Measurements from ENCODE around the gene CD200R1.
"Not testable (repeated sequence)": the region's sequence is repeated elsewhere in the genome, so short reads cannot be mapped to it uniquely, and the experiment has no call there.

CD200R1 gene

DNA sequence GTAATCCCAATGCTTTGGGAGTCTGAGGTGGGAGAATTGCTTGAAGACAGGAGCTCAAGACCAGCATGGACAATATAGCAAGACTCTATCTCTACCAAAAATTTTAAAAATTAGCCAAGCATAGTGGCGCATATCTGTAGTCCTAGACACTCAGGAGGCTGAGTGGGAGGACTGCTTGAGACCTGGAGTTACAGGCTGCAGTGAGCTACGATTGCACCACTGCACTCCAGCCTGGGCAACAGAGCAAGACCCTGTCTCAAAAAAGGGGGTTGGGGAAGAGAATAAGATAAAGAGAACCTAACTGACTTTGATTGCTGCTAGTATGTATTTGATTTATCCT is 755 bp downstream of the CD200R1 start:
- no peak for DNase-seq (ENCODE audit: low read depth in 3 of 3)

DNA sequence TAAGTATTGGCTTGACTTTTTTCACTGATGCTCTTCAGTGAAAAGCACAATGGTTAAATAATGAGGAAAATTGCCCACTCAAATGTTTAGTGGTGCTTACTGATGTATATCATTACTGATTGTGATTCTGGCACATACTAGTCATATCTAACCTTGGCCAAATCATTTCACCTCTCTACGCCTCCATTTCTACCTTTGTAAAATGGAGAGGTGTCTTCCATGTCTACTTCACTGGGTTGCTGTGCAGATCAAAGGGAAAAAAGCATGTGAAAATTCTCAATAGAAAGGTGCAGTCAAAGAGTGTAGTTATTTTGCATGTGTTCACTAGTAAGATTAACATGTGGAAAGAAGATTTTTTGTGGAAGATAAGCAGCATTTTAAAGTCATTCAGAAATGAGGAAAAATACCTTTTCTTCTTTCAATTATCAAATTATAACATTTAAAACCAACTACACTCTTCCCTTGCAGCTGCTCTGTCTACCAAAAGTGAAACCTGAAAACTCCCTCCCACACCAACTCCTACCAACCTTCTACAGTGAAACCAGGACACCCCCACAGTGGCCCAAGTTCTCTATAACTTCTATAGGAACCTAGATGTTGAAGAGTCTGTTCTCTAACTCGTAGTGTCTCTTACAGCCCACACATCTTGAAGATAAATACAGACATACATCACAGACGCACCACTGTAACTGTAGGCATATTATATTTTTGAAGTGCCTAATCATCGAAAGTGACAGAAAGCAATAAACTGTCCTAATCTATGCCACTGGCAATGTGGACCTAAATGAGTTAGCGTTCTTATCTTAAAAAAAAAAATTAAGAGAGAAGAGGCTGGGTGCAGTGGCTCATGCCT is 1.4 kb downstream of the CD200R1 start:
- DNase-seq (ENCODE audit: low read depth in 3 of 3), result peak in 2 of 3 donors; percentile 36 to 41

DNA sequence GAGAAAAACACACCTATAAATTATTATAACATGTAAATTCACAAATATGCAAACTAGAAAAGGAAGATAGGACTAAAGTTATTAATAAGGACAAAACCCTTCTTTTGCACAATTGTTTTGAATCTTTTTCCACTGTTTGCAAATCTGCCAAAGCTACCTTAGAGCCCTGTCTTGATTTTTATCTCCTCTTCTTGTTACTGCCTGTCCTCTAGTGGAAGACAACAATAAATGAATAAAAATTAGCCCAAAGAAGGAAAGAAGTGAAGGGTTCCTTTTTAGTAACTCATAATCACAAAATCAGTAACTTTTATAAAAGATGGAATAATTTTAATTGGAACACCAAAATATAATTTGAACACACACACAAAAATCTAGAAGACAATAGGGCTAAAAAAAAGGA is 2.7 kb downstream of the CD200R1 start:
- DNase-seq (ENCODE audit: low read depth in 3 of 3), result no peak

DNA sequence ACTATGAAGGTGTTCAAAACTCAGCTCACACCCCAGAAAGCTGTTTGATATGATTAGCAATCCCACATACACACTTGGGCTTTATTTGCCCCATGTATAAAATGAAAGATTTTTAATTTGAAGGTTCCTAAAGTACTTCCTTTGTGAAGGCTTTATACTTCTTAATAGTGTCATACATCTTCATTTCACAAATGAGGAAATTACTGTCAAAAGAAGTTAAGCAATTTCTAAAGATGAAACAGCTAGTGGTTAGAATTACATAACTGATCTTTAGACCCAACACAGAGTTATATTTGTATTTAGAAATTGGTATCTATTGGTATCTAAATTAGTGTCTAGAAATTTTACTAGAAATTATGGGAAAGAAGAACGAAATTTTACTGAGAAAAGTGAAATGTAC is 7.1 kb downstream of the CD200R1 start:
- DNase-seq (ENCODE audit: low read depth in 3 of 3), result no peak

DNA sequence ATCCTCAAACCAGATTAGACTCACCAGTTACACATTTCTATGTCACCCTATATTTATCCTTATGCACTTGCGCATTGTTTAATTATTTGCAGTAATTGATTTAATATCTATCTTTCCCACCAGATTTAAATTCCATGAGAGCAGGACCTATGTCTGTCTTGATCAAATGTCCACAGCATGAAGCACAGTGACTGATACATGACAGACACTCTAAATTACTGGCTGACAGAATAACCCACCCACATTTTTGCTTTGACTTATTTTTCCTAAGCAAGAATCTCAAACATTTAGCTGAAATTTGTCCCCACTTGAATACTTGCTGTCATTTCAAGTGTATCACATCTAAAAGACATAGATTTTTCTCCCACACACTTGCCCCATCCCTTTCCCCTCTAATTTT is 7.5 kb downstream of the CD200R1 start:
- no peak for DNase-seq (ENCODE audit: low read depth in 3 of 3)

DNA sequence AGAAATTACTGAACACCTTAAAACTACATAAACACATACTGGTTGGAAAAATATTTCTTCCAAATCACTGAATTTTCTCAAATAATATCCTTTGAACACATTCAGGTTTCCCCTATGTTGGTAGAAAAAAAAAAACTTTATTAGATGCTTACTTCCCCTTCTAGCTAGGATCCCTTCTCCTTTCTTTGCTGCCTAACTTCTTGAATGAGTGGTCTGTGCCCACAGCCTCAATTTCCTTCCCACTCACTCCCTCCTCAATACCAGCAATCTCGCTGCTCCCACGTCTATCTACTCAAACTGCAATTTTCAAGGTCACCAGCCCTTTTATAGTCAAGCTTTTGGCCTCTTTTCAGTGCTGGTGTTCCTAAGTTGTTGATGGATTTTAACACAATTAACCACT is 8.3 kb downstream of the CD200R1 start:
- no peak for DNase-seq (ENCODE audit: low read depth in 3 of 3)

DNA sequence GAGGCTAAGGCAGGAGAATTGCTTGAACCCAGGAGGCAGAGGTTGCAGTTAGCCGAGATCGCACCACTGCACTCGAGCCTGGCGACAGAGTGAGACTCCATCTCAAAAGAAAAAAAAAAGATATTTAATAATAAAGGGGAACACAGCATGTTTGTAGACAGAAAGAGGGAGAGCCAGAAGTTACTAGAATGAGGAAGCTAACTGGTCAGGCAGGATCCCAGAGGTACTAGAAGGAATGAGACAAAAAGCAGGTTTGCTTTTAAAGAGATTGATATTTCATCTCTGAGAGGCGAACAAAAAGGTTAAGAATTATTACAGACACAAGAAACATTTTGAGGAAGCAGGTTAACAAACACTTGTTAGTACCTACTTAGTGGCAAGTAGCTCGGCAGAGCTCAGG is 9.2 kb downstream of the CD200R1 start:
- no peak for DNase-seq (ENCODE audit: low read depth in 3 of 3)

DNA sequence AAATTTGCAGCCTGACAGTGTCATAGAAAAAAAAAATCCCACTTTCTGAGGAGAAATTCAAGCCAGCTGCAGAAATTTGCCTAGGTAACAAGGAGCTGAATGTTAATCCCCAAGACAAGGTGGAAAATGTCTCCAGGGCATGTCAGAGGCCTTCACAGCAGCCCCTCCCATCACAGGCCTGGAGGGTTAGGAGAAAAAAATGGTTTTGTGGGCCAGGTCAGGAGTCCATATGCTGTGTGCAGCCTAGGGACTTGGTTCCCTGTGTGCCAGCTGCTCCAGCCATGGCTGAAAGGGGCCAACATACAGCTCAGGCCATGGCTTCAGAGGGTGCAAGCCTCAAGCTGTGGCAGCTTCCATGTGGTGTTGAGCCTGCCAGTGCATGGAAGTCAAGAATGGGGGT is 11.2 kb downstream of the CD200R1 start:
- no peak for DNase-seq (ENCODE audit: low read depth in 3 of 3)

DNA sequence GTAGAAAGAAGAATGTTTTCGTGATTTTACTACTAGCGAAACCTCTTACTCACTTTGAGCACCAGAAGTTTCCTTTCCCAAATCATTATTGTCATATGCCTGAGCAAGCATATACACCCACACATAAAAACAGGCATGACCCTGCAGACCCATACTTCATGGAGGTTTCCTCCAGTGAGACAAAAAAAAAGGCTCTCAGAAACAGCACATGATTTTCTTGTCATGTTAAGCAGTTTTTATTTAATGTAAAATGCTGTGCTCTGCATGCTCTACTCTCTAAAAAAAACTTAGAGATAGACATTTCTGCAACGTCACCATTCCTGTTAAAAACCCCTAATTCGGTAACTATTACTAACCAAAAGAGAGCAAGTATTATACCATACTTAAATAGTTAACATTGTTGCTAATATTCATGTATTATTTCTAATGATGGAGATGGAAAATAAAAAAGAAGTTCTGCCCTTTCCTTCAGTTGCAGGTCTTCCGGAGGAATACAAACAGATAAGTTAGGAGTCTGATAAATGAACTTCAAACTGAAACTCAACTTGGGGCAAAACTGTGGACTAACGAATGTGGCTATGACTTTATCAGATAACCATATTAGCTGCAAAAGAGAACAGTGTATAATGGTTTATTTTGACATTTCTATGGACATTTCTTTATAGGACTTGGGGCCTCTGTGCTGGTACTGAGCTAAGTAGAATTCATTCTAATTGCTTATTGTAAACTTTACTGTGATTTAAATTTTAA is 15.9 kb downstream of the CD200R1 start:
- no peak for DNase-seq (ENCODE audit: low read depth in 3 of 3)

DNA sequence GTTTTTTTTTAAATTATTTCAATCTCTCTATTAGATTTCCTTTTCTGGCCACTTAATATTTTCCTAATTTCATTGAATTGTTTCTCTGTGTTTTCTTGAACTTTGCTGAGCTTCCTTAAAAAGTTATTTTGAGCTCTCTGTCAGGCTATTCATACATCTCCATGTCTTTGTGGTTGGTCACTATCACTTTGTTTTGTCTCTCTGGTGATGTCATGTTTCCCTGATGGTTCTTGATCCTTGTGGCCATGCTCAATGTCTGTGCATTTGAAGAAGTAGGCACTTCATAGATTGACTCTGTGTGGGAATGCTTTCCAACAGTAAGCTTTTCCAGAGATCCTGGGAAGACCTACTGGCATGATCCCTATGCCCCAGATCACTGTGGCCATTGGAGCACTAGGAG is 18.6 kb downstream of the CD200R1 start:
- DNase-seq (ENCODE audit: low read depth in 3 of 3), result no peak

DNA sequence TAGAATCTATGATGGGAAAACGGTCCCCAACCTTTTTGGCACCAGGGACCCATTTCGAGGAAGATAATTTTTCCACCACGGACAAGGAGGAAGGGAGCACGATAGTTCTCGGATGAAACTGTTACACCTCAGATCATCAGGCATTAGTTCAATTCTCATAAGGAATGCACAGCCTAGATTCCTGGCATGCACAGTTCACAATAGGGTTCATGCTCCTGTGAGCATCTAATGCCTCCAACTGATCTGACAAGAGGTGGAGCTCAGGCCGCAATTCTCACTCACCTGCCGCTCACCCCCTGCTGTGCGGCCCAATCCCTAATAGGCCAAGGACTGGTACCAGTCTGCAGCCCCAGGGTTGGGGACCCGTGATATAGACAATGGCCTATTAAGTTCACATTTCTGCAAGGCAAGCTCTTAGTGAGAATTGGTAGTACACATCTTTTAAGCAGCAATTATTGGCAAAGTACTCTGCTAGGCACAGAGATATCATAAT is 26.5 kb downstream of the CD200R1 start:
- no peak for DNase-seq (ENCODE audit: low read depth in 3 of 3)

DNA sequence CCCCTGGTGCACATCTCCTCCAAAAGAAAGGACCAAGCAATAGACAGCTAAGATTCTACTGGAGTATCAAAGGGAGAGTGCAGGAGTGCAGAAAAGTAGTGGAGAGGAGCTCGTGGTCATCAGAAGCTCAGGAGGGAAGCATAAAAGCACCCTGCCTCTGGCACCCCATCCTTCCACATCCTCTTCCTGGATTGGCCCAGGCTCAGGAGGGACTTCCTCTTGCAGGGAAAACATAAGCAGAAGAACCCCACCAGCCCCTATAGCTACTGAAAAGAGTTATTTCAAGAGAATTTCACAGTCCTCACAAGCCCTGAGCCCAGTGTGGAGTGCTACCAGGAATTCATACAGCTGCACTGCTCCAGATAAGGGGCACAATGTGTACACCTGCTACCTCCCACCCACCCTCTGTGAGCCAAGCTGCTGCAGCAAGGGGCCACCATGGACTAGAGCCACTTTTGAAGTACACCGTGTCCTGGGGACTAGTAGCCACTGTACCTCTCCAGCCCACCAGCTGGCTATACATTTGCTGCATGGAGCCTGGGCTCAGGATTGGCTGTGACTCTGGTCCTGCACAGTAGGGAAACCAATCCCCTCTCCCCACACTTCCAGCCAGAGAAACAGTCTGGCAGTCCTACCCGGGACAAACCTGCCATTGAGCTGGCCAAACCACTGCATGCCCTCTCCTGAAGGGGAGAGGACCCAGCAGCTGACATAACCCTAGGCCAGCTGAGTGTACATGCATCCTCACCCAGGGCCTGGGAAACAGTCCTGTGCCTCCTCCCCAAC is 43.0 kb downstream of the CD200R1 start:
- DNase-seq (ENCODE audit: low read depth in 3 of 3), result no peak

DNA sequence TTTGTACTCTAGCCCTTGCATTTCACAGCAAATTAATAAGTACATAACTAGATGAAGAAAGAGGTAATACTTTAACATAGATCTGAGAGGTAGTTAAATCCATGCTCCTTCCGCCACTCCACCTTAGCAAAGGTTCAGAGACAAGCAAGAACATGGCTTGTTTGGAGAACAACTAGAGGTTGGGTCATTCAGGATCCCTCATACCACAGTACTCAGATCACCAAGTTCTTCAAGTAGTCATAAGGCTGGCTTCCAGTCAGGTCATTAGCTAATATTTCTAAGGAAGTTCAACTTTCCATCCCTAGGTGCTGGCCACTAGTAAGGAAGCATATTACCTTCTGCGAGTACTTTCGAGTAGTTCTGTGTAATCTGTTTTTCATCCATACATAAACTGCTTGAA is 44.1 kb downstream of the CD200R1 start:
- DNase-seq (ENCODE audit: low read depth in 3 of 3), result no peak

DNA sequence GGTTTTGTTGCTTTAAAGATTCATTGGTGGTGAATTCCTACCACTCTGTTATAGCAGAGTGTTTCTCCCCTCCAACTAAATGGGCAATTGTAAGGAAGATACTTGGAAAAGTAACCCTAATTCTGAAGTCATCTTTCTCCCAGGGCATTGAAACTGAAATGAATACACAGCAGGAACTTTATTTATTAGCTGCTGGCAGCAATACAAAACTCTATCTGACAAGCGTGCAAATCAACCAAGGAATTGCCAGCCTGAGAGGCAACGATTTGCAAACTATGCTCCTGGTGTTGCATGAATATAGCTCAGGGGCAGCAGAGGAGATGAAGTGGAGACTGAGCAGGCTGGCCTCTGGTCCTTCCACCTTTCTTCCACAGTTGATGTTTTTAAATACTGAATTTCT is 48.9 kb downstream of the CD200R1 start:
- no peak for DNase-seq (ENCODE audit: low read depth in 3 of 3)

DNA sequence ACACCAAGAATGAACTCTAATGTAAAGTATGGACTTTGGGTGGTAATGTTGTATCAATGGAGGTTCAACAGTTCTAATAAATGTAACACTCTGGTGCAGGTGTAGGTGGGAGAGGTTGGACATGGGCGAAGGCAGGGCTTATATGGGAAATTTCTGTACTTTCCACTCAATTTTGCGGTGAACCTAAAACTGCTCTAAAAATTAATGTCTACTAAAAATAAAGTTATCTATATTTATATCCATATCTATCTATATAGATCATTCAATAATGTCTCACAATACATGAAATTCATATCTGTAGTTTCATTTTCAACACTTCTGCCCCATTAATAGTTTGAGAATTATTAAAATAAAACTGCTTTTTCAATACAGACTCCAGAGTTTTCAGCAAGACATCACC is 49.3 kb downstream of the CD200R1 start:
- DNase-seq (ENCODE audit: low read depth in 3 of 3), result no peak

DNA sequence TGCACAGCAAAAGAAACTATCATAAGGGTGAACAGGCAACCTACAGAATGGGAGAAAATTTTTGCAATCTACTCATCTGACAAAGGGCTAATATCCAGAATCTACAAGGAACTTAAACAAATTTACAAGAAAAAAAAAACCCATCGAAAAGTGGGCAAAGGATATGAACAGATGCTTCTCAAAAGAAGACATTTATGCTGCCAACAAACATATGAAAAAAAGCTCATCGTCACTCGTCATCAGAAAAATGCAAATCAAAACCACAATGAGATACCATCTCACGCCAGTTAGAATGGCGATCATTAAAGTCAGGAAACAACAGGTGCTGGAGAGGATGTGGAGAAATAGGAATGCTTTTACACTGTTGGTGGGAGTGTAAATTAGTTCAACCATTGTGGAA is 55.4 kb downstream of the CD200R1 start:
- not testable (repeated sequence) for DNase-seq (ENCODE audit: low read depth in 3 of 3)

DNA sequence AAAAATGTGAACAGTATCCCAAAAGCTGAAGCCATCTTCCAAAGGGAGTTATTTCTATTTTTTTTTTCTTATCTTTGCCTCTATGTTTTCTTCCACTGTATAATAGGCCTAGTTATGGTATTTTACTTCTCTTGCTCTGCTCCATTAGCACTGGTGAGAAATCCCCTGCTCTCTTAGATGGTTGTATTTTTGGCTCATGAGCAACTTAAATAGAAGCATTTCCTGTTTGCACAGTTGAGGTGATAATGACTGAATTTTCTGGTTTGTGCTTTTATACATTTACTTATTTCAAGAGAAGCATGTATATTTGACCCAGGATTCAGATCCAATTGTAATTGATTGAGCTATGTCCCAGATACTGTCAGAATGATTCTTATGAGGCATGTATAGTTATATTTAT is 66.7 kb downstream of the CD200R1 start:
- no peak for DNase-seq (ENCODE audit: low read depth in 3 of 3)

DNA sequence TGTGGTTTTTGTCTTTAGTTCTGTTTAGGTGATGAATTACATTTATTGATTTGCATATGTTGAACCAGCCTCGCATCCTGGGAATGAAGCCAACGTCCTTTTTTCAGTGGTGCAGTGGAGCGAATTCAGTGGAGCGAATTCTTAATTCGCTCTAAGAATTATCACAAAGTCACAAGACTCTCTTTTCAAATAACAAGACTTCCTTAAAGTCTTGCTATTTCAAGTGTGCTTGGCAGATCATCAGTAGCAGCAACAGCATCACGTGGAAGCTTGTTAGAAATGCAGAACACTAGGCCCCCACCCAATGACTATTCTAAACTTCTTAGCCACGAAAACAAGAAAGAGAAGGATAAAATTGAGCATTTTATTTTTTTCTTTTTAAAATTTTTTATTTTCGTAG is 70.1 kb downstream of the CD200R1 start:
- DNase-seq (ENCODE audit: low read depth in 3 of 3), result no peak

DNA sequence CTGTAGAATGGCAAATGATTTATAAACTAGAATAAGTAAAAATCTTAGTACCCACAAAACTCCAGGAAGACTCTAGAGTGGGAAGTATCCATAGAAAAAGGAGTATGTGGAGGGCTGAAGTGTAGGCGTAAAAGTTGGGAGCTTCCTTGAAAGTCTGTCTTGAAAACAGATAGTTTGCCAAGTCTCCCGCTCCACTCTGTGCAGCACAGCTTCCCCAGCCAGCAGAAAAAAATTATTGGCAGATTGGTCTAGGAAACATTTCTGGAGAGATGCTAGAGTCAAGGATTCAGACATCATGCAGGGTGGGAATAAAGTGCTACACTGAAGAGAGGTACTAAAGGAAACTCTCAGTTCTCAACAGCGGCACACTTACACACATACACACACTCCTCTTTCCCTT is 74.8 kb downstream of the CD200R1 start:
- no peak for DNase-seq (ENCODE audit: low read depth in 3 of 3)

DNA sequence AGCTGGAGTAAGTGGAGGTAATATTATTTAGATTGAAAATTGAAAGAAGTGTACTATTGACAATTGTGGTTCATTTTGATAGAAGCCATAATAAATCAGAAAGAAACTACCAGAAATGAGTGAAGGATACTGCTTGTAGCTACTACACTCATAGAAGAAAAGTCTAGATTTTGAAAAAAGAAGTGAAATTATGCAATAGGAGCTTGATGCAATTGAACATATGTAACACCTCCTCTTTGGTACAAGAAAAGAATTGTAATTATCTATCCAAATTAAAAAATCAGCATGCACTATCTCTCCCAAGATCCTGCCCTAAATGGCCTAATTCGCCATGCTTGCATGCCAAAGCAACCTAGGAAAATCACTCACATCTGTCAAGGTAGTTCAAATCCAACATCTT is 77.1 kb downstream of the CD200R1 start:
- DNase-seq (ENCODE audit: low read depth in 3 of 3), result no peak

DNA sequence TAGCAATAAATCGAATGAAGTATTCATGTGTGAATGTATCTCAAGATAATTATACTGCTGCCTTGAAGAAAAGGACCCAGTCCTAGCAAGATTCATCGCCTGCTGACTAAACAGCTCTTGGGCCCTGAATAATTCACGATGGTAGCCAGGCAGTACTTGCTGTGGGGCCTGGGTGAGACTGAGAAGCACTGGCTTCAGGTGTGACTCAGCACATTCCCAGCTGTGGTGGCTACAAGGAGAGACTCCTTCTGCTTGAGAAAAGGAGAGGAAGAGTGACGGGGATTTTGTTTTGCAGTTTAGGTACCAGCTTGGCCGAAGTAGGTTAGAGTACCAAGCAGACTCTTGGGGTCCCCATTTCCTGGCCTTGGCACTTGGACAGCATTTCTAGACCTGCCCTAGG is 80.6 kb downstream of the CD200R1 start:
- no peak for DNase-seq (ENCODE audit: low read depth in 3 of 3)

DNA sequence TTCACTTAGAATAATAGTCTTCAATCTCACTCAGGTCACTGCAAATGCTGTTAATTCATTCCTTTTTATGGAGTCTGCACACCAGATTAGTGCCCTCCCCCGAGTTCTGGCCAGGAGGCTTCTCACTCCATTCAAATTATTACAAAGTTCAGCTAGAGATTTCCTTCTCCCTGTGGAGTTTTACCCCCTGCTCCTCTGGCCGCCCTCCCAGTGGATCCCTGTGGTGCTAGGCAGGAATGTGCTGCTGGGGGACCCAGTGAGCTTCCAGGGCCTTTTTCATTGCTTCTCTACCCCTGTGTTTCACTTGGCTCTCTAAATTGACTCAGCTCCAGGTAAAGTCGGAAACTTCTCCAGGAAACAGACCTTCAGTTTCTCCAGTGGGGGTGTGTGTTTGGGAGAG is 85.5 kb downstream of the CD200R1 start:
- DNase-seq (ENCODE audit: low read depth in 3 of 3), result no peak
